ENCODE results near the gene TNK1. TPM values are rescaled to one million over a fixed set of nuclear protein-coding genes. Genes with fewer than 3 reads are reported as not detected.

TNK1 gene
- total RNA-seq, 2 donors from 2014 or later, result 11.0 to 11.7 TPM

GRCh38 chr17:7425316-7425715 is 44.4 kb downstream of the TNK1 start, which contains the start of gene SPEM2:
Gene SPEM2, plus strand, starts transcription at chr17:7425616. Its CDS starts 73 bp downstream, at chr17:7425689.
- TF ChIP-seq CTCF (conservative IDR thresholded peaks at IDR 0.05), result no peak
- WGBS, 2 experiments (ENCODE audit: insufficient coverage in 1 of 2, insufficient read length in 1 of 2), result 95 to 96% methylated on average over 4 to 7 of the region's 7 CpGs

DNA sequence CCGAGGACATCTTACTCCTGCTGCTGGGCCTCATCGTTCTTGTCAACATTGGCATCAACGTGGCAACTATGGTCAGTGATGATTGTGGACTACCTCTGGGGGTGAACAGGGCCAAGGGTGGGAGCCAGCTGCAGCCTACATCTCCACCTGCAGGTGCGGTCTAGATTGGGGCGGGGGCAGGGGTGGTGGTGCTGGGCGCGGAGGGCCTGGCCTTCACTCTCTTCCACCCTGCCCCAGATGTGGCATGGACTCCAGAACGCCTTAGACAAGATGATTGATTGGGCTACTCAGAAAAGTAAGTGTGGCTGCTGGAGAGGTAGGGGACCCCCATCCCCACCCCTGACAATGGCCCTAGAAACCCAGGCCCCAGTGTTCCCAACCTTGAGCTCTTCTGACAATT is 44.9 kb downstream of the TNK1 start:
- H3K36me3 Mint-ChIP-seq (ENCODE audit: low read depth), result no peaks in the 10 kb centered on the region

More at GRCh38 chr17:7425316-7425715, 44.4 kb downstream of the TNK1 start, which contains the start of gene SPEM2:
- Histone ChIP-seq H3K27me3 (ENCODE audit: control insufficient read depth, insufficient read depth, low read length, poor library complexity, severe bottlenecking) (no peaks in the 10 kb centered on the region), H3K4me1 (ENCODE audit: control insufficient read depth, insufficient read depth, low read length) (no peaks in the 10 kb centered on the region), H3K9ac (ENCODE audit: extremely low read depth, low read length, poor library complexity, severe bottlenecking) (no peak within 1 kb of the TSS), H3K9me3 (ENCODE audit: control insufficient read depth, low read length) (no peaks in the 10 kb centered on the region), H3K4me3 (ENCODE audit: low read length) (no peak within 1 kb of the TSS), H3K36me3 (ENCODE audit: control insufficient read depth, insufficient read depth, low read length) (no peaks in the 10 kb centered on the region), H3K27ac (ENCODE audit: low read depth, low read length) (no peak within 1 kb of the TSS)
- DNase-seq, result no peak
- Mint-ChIP-seq H3K9me3 (no peaks in the 10 kb centered on the region), H3K4me1 (no peaks in the 10 kb centered on the region), H3K4me3 (no peak within 1 kb of the TSS), H3K27me3 (ENCODE audit: insufficient read depth) (peaks cover 18% of the 10 kb centered on the region), H3K27ac (no peak within 1 kb of the TSS), H3K36me3 (ENCODE audit: low read depth) (no peaks in the 10 kb centered on the region)

GRCh38 chr17:7426203-7426863 is 45.4 kb downstream of the TNK1 start:
- peaks cover 26% of the 10 kb centered on the region for H3K27me3 Mint-ChIP-seq (ENCODE audit: insufficient read depth)
- no peaks in the 10 kb centered on the region for H3K9me3 Mint-ChIP-seq
- no peaks in the 10 kb centered on the region for H3K4me1 ChIP-seq (ENCODE audit: control insufficient read depth, insufficient read depth, low read length)
- 94 to 99% methylated on average over 18 to 33 of the region's 33 CpGs for WGBS, 2 experiments (ENCODE audit: insufficient coverage in 1 of 2, insufficient read length in 1 of 2)
- no peak overlapping the region for H3K9ac ChIP-seq (ENCODE audit: extremely low read depth, low read length, poor library complexity, severe bottlenecking)
- no peak for DNase-seq
- H3K4me1 Mint-ChIP-seq, result no peaks in the 10 kb centered on the region
- no peaks in the 10 kb centered on the region for H3K27me3 ChIP-seq (ENCODE audit: control insufficient read depth, insufficient read depth, low read length, poor library complexity, severe bottlenecking)
- no peaks in the 10 kb centered on the region for H3K36me3 Mint-ChIP-seq (ENCODE audit: low read depth)
- H3K27ac ChIP-seq (ENCODE audit: low read depth, low read length), result no peak overlapping the region
- no peak overlapping the region for H3K4me3 Mint-ChIP-seq
- TF ChIP-seq CTCF (conservative IDR thresholded peaks at IDR 0.05), result no peak
- no peak overlapping the region for H3K27ac Mint-ChIP-seq
- H3K36me3 ChIP-seq (ENCODE audit: control insufficient read depth, insufficient read depth, low read length), result no peaks in the 10 kb centered on the region
- no peaks in the 10 kb centered on the region for H3K9me3 ChIP-seq (ENCODE audit: control insufficient read depth, low read length)
- no peak overlapping the region for H3K4me3 ChIP-seq (ENCODE audit: low read length)

More for the DNA sequence above, 44.9 kb downstream of the TNK1 start:
- Histone ChIP-seq H3K27ac (ENCODE audit: low read depth, low read length) (no peak overlapping the region), H3K4me3 (ENCODE audit: low read length) (no peak overlapping the region), H3K27me3 (ENCODE audit: control insufficient read depth, insufficient read depth, low read length, poor library complexity, severe bottlenecking) (no peaks in the 10 kb centered on the region), H3K36me3 (ENCODE audit: control insufficient read depth, insufficient read depth, low read length) (no peaks in the 10 kb centered on the region), H3K9me3 (ENCODE audit: control insufficient read depth, low read length) (no peaks in the 10 kb centered on the region), H3K4me1 (ENCODE audit: control insufficient read depth, insufficient read depth, low read length) (no peaks in the 10 kb centered on the region), H3K9ac (ENCODE audit: extremely low read depth, low read length, poor library complexity, severe bottlenecking) (no peak overlapping the region)
- Mint-ChIP-seq H3K4me3 (no peak overlapping the region), H3K4me1 (no peaks in the 10 kb centered on the region), H3K9me3 (no peaks in the 10 kb centered on the region), H3K27me3 (ENCODE audit: insufficient read depth) (peaks cover 20% of the 10 kb centered on the region), H3K27ac (no peak overlapping the region)
- no peak for DNase-seq
- WGBS, 2 experiments (ENCODE audit: insufficient coverage in 1 of 2, insufficient read length in 1 of 2), result 89 to 92% methylated on average over 7 to 8 of the region's 8 CpGs
- no peak for TF ChIP-seq CTCF (conservative IDR thresholded peaks at IDR 0.05)

Data from endodermal cell (in vitro differentiated cells).